ENCODE data around the gene NIPBL.
"Not testable (repeated sequence)": the region's sequence is repeated elsewhere in the genome, so short reads cannot be mapped to it uniquely, and the experiment has no call there.

The NIPBL gene

GRCh38 chr5:36878392-36879082, 2.0 kb downstream of the NIPBL start:
- DNase-seq, result no peak

- no peak for DNase-seq
These were observed 2.9 kb downstream of the NIPBL start for GRCh38 chr5:36879274-36880033.

- DNase-seq, result no peak
These were observed 4.2 kb downstream of the NIPBL start for GRCh38 chr5:36880761-36881160.

GRCh38 chr5:36881304-36881703, 4.7 kb downstream of the NIPBL start:
- no peak for DNase-seq

GRCh38 chr5:36881807-36882206, 5.2 kb downstream of the NIPBL start:
- no peak for DNase-seq

GRCh38 chr5:36882250-36882649, 5.7 kb downstream of the NIPBL start:
- no peak for DNase-seq

- no peak for DNase-seq
These were observed 7.4 kb downstream of the NIPBL start for GRCh38 chr5:36883894-36884462.

- no peak for DNase-seq
These were observed 8.6 kb downstream of the NIPBL start for GRCh38 chr5:36885149-36885548.

- no peak for DNase-seq
These were observed 9.3 kb downstream of the NIPBL start for GRCh38 chr5:36885566-36886485.

- DNase-seq, result no peak
These were observed 10.2 kb downstream of the NIPBL start for GRCh38 chr5:36886791-36887190.

- DNase-seq, result no peak
These were observed 11.0 kb downstream of the NIPBL start for GRCh38 chr5:36887532-36887931.

GRCh38 chr5:36888303-36888702, 11.7 kb downstream of the NIPBL start:
- no peak for DNase-seq

- no peak for DNase-seq
These were observed 12.7 kb downstream of the NIPBL start for GRCh38 chr5:36889264-36889663.

- no peak for DNase-seq
These were observed 14.7 kb downstream of the NIPBL start for GRCh38 chr5:36891266-36891665.

- DNase-seq, result not testable (repeated sequence)
These were observed 15.7 kb downstream of the NIPBL start for GRCh38 chr5:36892085-36892830.

GRCh38 chr5:36894954-36895353, 18.4 kb downstream of the NIPBL start:
- DNase-seq, result no peak

GRCh38 chr5:36896476-36896875, 19.9 kb downstream of the NIPBL start:
- DNase-seq, result no peak

- no peak for DNase-seq
These were observed 21.0 kb downstream of the NIPBL start for GRCh38 chr5:36897616-36898015.

- no peak for DNase-seq
These were observed 23.3 kb downstream of the NIPBL start for GRCh38 chr5:36899860-36900259.

- DNase-seq, result no peak
These were observed 23.7 kb downstream of the NIPBL start for GRCh38 chr5:36900283-36900682.

- DNase-seq, result not testable (repeated sequence)
These were observed 24.5 kb downstream of the NIPBL start for GRCh38 chr5:36901077-36901476.

- DNase-seq, result no peak
These were observed 25.3 kb downstream of the NIPBL start for GRCh38 chr5:36901856-36902255.
